BJ (cell line): ENCODE results near the gene TBXA2R. TPM values are rescaled to one million over a fixed set of nuclear protein-coding genes. Genes with fewer than 3 reads are reported as not detected.

Source experiments
- CTCF ChIA-PET: fragments of 350-600 bp; formaldehyde crosslinking; extraction: SDS; loops from one replicate; lab custom pipeline; 2021; ENCODE audit warnings: antibody characterized with exemption, inconsistent platforms; lab: Yijun Ruan, JAX
- POLR2A ChIA-PET: fragments of 300-600 bp; sonication (Branson Sonifier 250); formaldehyde crosslinking; extraction: SDS; loops from one replicate; lab custom pipeline; 2021; ENCODE audit warnings: antibody characterized with exemption; lab: Charles Lee
- DNase-seq: peaks from one replicate; pipeline ENCODE4 v3.0.0-alpha.2; 2011; ENCODE audit warnings: low read depth
- H3K27me3 ChIP-seq: 2 replicates; pipeline ENCODE4 v1.6.0; 2011; ENCODE audit warnings: low read length; ENCODE audit not compliant: control insufficient read depth, insufficient read depth
- H3K36me3 ChIP-seq: 2 replicates; pipeline ENCODE4 v1.5.1; 2011; ENCODE audit warnings: low read length; ENCODE audit not compliant: control insufficient read depth, insufficient read depth
- H3K4me3 ChIP-seq: 2 replicates; pipeline ENCODE4 v1.5.1; 2011; ENCODE audit warnings: low read depth, mild to moderate bottlenecking, control low read depth, low read length
- polyA plus RNA-seq: library from polyadenylated mRNA; depleted of rRNA; stranded (reverse); fragments of >200 nt; gene quantifications from 2 replicates; pipeline ENCODE4 v1.2.3, GENCODE V29; 2011
- TF ChIP-seq, protein P1 (sequence below): IDR thresholded peaks from 2 replicates; pipeline ENCODE4 v1.5.1; 2011; ENCODE audit warnings: low read depth, mild to moderate bottlenecking, control low read depth, inconsistent platforms, low read length, moderate library complexity; ENCODE audit not compliant: insufficient read depth

Gene TBXA2R
- polyA plus RNA-seq, 1 experiment = 1.2 TPM

DNA sequence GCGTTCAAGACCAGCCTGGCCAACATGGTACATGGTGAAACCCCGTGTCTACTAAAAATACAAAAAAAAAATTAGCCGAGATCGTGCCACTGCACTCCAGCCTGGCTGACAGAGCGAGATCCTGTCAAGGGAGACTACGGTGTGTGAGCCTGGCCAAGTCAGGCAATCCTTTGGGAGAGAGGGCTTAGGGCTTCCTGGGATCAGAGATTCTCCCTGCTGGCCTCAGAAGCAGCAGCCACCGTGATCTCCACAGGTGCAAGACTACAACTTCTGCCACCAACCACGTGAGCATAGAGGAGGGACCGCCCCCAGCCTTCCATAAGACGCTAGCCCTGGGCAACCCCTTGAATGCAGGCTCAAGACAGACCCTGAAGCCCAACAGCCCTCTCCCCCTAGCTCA, 56.9 kb downstream of the TBXA2R start:
- TF ChIP-seq, protein P1, sequence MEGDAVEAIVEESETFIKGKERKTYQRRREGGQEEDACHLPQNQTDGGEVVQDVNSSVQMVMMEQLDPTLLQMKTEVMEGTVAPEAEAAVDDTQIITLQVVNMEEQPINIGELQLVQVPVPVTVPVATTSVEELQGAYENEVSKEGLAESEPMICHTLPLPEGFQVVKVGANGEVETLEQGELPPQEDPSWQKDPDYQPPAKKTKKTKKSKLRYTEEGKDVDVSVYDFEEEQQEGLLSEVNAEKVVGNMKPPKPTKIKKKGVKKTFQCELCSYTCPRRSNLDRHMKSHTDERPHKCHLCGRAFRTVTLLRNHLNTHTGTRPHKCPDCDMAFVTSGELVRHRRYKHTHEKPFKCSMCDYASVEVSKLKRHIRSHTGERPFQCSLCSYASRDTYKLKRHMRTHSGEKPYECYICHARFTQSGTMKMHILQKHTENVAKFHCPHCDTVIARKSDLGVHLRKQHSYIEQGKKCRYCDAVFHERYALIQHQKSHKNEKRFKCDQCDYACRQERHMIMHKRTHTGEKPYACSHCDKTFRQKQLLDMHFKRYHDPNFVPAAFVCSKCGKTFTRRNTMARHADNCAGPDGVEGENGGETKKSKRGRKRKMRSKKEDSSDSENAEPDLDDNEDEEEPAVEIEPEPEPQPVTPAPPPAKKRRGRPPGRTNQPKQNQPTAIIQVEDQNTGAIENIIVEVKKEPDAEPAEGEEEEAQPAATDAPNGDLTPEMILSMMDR = no peak
- Histone ChIP-seq H3K4me3 (no peak overlapping the region), H3K36me3 (peaks cover 17% of the 10 kb centered on the region), H3K27me3 (no peaks in the 10 kb centered on the region)
- ChIA-PET POLR2A (no interaction called here), CTCF (interaction anchor here (0.9 kb wide), 1 partner anchor 162 kb away, joined by 4 read pairs; no protein-coding TSS in a partner anchor)
- no peak for DNase-seq

DNA sequence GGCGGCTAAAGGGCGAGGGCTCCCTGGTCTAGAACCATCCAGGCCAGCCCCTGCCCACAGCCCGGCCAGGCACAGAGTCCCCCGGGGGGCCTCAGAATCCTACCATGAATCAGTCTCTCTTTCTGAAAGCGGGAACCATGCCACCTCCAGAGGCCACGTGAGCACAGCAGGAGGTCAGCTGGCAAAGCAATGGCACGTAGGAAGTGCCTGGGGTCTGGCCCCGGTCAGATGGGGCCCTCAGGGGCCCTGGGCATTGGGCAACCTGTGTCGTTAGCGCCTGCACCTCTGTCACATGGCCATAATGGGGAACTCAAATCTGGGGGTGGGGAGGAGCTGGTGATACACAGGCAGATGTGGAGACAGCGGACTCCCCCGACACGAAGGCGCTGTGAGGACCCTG, 58.1 kb downstream of the TBXA2R start:
- Histone ChIP-seq H3K4me3 (no peak overlapping the region), H3K27me3 (no peaks in the 10 kb centered on the region), H3K36me3 (peaks cover 24% of the 10 kb centered on the region)
- TF ChIP-seq, protein P1 = no peak
- ChIA-PET CTCF (interaction anchor here (1.1 to 5.5 kb wide), 3 partner anchors 8 to 73 kb away, joined by 3 to 57 read pairs (median 4); partner anchors contain the start of gene MFSD12), POLR2A (no interaction called here)
- DNase-seq = no peak

DNA sequence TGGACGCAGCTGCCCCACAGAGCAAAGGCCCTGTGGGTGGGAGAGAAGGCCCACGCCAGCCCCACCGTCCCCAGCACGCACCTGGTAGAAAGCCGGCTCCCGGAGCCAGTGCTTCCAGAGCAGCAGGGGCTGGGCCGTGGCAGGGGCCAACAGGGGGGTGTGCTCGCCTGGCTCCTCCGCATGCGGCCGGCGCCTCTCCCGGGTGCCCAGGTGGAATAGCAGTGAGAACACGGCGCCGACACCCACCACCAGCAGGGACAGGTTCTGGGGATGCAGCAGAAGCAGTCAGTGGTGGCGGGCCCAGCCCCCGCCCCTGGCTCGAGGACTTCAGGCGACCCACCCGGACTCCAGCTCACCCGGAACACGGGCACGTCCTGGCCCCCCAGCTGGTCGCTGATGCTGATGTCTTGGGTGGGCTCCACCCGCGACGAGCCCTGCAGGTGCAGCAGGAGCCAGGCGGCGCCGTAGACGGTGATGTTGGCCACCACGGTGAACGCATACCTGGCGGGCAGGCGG, 58.9 kb downstream of the TBXA2R start:
- TF ChIP-seq, protein P1 = no peak; the same call in 1 of the 2 replicates
- CTCF ChIA-PET = interaction anchor here (0.6 to 5.5 kb wide), 9 partner anchors 8 to 156 kb away, joined by 3 to 57 read pairs (median 3); partner anchors contain the start of gene MFSD12
- DNase-seq = no peak

DNA sequence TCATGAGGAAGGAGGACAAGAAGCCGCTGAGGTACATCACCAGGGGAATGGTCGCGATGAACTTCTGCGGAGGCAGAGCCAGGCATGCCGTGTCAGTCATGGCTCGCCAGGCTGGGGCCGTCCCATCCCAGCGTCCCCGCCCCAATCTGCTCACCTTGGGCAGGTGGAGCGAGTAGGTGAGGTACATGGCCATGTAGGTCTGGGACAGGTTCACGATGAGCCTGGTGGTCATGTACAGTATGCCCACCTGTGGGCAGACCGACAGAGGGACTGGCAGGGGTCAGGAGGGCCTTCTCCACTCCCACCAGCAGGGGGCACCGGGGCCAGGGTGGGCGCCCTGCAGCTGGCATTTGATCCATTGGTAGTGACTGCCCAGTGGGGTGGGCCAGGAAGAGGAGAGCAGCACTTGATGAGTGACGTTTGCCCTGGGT, 59.4 kb downstream of the TBXA2R start:
- Histone ChIP-seq H3K36me3 (peaks cover 26% of the 10 kb centered on the region), H3K27me3 (no peaks in the 10 kb centered on the region), H3K4me3 (no peak overlapping the region)
- TF ChIP-seq, protein P1 = peak; percentile 75
- DNase-seq = no peak
- CTCF ChIA-PET = interaction anchor here (0.6 to 5.5 kb wide), 9 partner anchors 9 to 157 kb away, joined by 3 to 57 read pairs (median 3); partner anchors contain the start of gene MFSD12
- POLR2A ChIA-PET = no interaction called here

More for the DNA sequence above, 58.9 kb downstream of the TBXA2R start:
- POLR2A ChIA-PET = no interaction called here
- H3K36me3 ChIP-seq = peaks cover 26% of the 10 kb centered on the region
- no peak overlapping the region for H3K4me3 ChIP-seq
- H3K27me3 ChIP-seq = no peaks in the 10 kb centered on the region

DNA sequence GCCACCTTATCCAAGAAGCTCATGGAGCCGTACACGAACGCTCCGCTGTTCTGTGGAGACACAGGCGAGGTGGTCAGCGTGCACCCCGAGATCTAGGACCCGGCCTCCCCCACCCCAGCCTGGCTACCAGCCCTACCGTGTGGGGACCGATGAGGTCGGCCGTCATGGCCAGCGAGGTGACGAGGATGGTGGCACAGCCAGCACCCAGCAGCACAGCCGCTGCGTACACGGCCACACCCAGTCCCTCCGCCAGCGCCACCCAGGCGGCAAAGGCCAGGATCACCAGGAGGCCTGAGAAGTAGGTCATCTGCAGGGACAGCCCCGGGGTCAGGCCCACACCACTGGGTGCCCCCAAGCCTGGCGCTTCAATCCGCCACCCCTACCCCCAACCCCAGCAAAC, 60.6 kb downstream of the TBXA2R start:
- H3K4me3 ChIP-seq = no peak overlapping the region
- no peaks in the 10 kb centered on the region for H3K27me3 ChIP-seq
- no peak for DNase-seq
- ChIA-PET POLR2A (no interaction called here), CTCF (interaction anchor here (0.6 to 5.5 kb wide), 13 partner anchors 9 to 217 kb away, joined by 3 to 57 read pairs (median 4); partner anchors contain the start of genes MFSD12 and TJP3)
- peaks cover 26% of the 10 kb centered on the region for H3K36me3 ChIP-seq
- TF ChIP-seq, protein P1 = no peak
